GM13976 (cell line): ENCODE data around the gene TTC13.

Experiments used
- DNase-seq: peaks from one replicate; pipeline ENCODE4 v3.0.0; 2012; ENCODE audit warnings: low spot score
- CTCF ChIP-seq: IDR thresholded peaks from 2 replicates; pipeline ENCODE4 v1.5.1; 2012; ENCODE audit warnings: borderline replicate concordance, mild to moderate bottlenecking; ENCODE audit not compliant: insufficient read depth; ENCODE audit errors: extremely low read depth, missing control alignments, control extremely low read depth
- in situ Hi-C: fragments of 300-500 bp; cut with MboI; formaldehyde crosslinking; loops from one replicate; pipeline ENCODE4 v1.12.0; 2022; ENCODE audit warnings: low sequenced_read_pairs, mixed read lengths, inconsistent platforms; ENCODE audit not compliant: unreplicated experiment

TTC13 gene

GRCh38 chr1:230857822-230858221, 120.8 kb downstream of the TTC13 start:
- no peak for DNase-seq
- no peak for TF ChIP-seq CTCF
- in situ Hi-C loops = no loop called here

GRCh38 chr1:230857077-230857476, 121.6 kb downstream of the TTC13 start:
- TF ChIP-seq CTCF = no peak
- in situ Hi-C loops = no loop called here

More at GRCh38 chr1:230857077-230857476, 121.6 kb downstream of the TTC13 start:
- no peak for DNase-seq
